ENCODE measurements around the gene MGA.
A peak's percentile ranks its signal among the peaks of the same experiment; 100 is the strongest.

Gene MGA

GRCh38 chr15:41806291-41807181 lies 146.3 kb downstream of the MGA start:
- CTCF ChIA-PET, result interaction anchor here (1.1 to 9.4 kb wide), 3 partner anchors 10 to 341 kb away, joined by 3 to 107 read pairs (median 3); partner anchors contain the start of gene MAPKBP1
- no peak for DNase-seq (ENCODE audit: extremely low spot score)
- POLR2A ChIA-PET, result no interaction called here
- TF ChIP-seq CTCF (IDR thresholded peaks at IDR 0.05; ENCODE audit: control extremely low read depth, extremely low read depth, low read depth, missing control alignments), result no peak

GRCh38 chr15:41809121-41809520 lies 148.9 kb downstream of the MGA start:
- no peak for DNase-seq (ENCODE audit: extremely low spot score)
- TF ChIP-seq CTCF (IDR thresholded peaks at IDR 0.05; ENCODE audit: control extremely low read depth, extremely low read depth, low read depth, missing control alignments), result no peak
- ChIA-PET POLR2A (no interaction called here), CTCF (interaction anchor here (4.1 to 6.4 kb wide), 4 partner anchors 13 to 205 kb away, joined by 33 to 316 read pairs (median 50); partner anchors contain the start of gene MAPKBP1)

DNA sequence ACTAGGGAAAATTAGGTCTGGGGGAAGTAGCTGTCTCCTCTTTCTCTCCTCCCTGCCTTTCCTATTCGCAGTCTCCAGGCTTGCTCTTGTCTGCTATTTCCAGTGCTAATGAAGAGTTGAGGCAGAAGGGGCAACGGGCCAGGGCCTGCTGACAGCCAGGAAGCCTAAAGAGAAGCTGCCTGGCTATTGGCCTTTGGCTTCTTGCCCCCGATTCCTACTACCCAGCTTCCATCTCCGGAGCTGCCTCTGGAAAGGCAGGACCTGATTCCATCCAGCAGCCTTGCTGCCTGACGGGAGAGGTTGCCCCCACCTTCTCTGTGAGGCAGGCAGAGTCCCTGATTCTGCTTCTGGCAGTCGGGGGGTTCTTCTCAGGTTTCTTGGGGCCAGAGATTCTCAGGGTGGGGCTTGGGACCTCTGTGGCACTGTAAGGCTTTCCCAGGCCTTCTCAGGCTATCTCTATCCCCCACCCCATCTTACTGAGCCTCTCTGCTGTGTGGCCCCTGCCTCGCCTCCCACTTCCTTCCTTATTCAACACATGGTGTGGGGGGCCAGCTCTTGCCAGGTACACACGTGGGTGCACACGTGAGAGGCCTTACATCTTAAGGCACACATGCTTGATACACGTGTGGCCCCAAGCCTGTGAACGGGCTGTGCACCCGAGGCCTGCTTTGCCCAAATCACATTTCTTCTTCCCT lies 149.5 kb downstream of the MGA start:
- ChIA-PET POLR2A (interaction anchor here (0.7 kb wide), 1 partner anchor 296 kb away, joined by 4 read pairs; the partner anchor contains the start of gene LTK), CTCF (interaction anchor here (1.1 to 6.4 kb wide), 9 partner anchors 8 to 344 kb away, joined by 4 to 316 read pairs (median 33); partner anchors contain the start of gene MAPKBP1)
- TF ChIP-seq CTCF (IDR thresholded peaks at IDR 0.05; ENCODE audit: control extremely low read depth, extremely low read depth, low read depth, missing control alignments), result no peak
- no peak for DNase-seq (ENCODE audit: extremely low spot score)

- CTCF ChIA-PET, result interaction anchor here (0.6 to 6.4 kb wide), 29 partner anchors 9 to 345 kb away, joined by 3 to 316 read pairs (median 6); partner anchors contain the start of genes JMJD7, MAPKBP1 and MGA
- TF ChIP-seq CTCF (IDR thresholded peaks at IDR 0.05; ENCODE audit: control extremely low read depth, extremely low read depth, low read depth, missing control alignments), result no peak
- POLR2A ChIA-PET, result interaction anchor here (0.7 kb wide), 1 partner anchor 297 kb away, joined by 4 read pairs; the partner anchor contains the start of gene LTK
- no peak for DNase-seq (ENCODE audit: extremely low spot score)
Observed at GRCh38 chr15:41810651-41811431, 150.6 kb downstream of the MGA start.

GRCh38 chr15:41811432-41812195 lies 151.4 kb downstream of the MGA start:
- peak; percentile 86 for DNase-seq (ENCODE audit: extremely low spot score)
- peak; percentile 91 for TF ChIP-seq CTCF (IDR thresholded peaks at IDR 0.05; ENCODE audit: control extremely low read depth, extremely low read depth, low read depth, missing control alignments)
- POLR2A ChIA-PET, result interaction anchor here (0.8 kb wide), 1 partner anchor 254 kb away, joined by 4 read pairs; no protein-coding TSS in a partner anchor
- CTCF ChIA-PET, result interaction anchor here (0.7 to 6.4 kb wide), 38 partner anchors 10 to 349 kb away, joined by 3 to 316 read pairs (median 4); partner anchors contain the start of genes JMJD7, MAPKBP1 and MGA
